GM19438 (cell line): ENCODE measurements around the gene TUT1.
"Not testable (repeated sequence)": the region's sequence is repeated elsewhere in the genome, so short reads cannot be mapped to it uniquely, and the experiment has no call there.

Source experiments
- ATAC-seq: cut with Tn5 transposase; IDR thresholded peaks from one replicate; pipeline ENCODE4 v1.9.1; 2021; ENCODE audit warnings: low read depth; ENCODE audit not compliant: unreplicated experiment

Gene TUT1

GRCh38 chr11:62580959-62581715 lies 10.2 kb downstream of the TUT1 start:
- no peak for ATAC-seq

DNA sequence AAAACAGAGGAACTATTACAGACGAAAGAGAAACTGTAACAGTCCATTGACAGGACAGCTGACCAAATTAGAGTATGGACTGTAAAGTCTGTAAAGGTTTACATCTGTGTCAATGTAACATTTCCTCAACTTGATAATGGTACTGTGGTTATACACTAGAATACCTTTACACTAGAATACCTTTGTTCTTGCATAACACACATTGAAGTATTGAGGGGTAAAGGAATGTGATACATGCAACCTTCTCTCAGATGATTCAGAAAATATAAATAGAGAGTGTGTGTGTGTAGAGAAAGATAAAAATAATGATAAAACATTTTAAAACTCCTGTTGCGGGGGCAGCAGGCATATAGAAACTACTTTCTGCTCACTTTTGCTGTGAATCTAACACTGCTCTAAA lies 12.1 kb downstream of the TUT1 start:
- ATAC-seq = no peak

DNA sequence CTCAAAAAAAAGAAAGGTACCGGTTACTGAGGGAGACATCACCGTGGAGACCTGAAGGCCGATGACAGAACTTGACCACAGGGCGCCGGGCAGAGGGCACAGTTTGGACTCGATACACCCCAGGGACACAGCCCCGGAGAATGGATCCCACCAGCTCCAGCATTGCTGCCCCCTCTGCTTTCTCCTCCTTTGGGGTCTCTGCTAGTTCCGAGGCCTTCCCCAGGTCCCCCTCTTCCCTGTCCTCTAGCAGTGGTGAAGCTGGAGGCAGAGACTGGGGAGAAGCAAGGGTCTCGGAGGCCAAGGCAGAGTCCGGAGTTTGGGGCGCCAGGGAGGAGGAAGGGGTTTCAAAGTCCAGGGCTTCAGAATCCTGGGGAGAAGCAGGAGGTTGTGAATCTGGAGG lies 12.8 kb downstream of the TUT1 start:
- no peak for ATAC-seq

GRCh38 chr11:62577046-62577714 lies 14.1 kb downstream of the TUT1 start:
- no peak for ATAC-seq

DNA sequence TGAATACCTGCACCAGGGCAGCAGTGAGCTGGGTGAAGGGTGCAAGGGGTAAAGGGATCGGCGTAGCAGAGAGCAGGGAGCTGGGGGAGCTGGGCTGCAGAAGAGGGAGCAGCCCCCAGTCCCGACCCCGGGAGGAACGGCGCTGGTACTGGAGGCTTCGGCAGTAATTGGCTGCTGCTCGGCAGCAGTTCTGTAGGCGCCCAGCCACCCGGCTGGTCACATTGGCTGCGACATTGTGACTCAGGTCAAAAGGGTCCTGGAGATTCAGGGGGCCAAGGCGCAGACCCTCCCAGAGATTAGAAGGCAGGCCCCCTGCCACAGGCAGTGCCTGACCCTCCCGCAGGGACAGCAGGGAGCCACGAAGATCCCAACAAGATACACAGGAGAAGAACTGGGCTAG lies 15.5 kb downstream of the TUT1 start:
- no peak for ATAC-seq

- ATAC-seq = no peak
Measured at GRCh38 chr11:62575156-62575555, 16.2 kb downstream of the TUT1 start.

DNA sequence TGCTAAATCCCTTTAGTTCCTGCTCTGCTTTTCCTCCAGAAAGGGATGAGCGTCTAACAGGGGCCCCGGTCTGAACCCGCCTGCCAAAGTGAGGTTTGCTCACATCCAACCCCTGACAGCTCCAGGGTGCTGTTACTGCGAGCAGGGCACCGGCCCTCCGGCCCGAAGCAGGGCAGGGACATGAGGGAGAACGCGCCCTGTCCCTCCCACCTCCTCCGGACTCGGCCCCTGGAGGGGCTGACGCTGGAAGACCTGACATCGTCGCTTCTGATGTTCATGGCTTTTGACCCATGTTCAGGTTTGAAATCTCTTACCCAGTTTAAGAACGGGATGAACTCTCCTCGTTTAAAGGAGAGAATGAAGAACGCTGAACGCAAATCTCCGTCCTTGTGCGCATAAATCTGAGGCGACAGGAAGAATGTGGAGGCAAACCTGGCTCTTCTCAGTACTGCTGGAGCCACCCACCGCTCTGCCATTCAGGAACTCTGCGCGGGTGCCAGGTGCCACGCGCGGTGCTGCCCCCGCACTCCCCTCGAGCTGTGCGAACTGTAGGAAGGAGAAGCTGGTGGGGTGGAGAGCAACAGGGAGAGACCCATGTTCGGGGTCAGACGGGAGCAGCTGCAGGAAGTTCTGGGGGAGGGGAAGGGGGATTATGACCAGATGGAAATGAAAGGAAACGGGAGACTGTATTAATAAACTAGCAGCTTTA lies 16.8 kb downstream of the TUT1 start:
- peak; percentile 20 for ATAC-seq

DNA sequence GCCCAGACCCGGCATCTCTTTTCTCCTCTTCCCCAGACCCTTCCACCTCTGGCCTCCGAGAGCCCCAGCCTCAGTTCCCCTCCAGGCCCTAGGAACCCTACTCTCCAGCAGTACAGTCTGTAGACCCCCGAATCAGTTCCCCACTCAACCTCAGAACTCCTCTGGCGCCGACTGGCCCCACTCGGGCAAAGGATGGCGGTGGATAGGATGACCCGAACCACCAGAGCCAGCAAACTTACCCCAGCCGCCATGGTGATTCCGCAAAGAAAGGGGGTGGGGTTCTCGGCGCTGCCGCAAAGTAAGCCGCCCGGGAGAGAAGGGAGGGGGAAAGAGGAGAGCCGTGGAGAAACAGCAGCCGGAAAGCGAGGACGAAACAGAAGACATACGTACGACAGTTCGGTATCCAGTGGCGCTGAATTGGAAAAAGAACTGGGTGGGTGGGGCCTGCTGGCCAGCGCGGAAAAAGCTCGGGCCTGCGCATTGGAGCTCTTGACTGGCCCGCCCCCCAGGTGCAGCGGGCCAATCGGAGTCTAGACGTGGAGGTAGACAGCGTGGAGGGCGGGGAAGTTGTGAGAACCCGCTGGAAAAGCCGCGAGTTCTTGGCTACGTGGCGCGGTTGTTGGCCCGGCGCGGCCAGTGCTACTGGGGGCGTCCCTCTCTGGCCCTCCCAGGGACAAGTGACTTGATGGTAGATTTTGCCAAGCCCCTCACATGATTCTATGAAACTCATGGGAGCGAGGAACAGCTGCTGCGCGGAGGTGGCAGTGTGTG lies 17.5 kb downstream of the TUT1 start, which contains the start of gene EEF1G:
Gene EEF1G (minus strand): TSS at position 300 of the 771 bp plus-strand sequence. CDS start 49 bp downstream, at position 251.
- ATAC-seq = peak; percentile 82

DNA sequence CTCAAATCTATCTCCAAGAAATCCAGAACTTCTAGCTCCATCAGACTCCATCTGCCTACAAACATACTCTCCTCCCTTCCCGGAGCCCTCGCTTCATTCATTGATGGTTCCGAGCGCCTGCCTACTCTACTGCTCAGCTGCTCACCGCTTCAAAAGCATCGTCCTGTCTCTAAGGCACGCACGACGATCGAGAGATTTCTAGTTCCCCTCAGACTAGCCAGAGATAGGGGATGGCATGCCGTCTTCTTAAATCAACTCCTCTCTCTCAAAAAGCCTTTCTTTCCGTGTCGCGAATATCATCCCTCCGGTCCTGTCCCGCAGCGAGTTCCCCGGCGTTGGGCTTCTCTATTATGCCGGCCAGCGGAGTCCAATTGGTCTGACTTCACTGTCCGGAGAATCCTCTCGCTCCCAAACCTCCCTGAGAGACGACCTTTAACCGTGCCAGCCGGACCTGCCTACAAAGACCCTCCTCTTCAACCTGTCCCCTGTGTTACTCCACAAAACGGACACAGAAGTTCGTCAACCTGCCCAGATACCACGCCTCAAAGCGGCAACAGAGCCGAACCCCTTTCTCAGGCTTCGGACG lies 18.2 kb downstream of the TUT1 start:
- ATAC-seq = no peak

DNA sequence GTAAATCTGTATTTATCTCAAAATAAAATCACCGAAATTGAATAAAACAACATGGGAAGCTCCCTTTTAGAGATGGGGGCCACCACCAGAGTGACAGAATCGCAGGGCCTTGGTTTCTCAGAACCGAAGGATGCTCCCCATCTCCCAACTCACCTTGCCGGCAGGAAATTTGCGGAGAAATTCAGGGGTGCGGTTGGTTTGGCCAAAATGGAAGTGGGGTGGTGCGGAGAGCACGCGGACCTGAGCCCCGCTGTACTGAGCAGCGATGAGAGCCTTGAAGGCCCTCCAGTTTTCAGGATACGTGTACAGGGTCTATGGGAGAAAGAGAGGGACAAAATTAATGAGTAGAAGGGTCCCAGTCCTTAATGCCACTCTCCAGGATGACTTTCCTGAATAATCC lies 18.9 kb downstream of the TUT1 start:
- no peak for ATAC-seq

DNA sequence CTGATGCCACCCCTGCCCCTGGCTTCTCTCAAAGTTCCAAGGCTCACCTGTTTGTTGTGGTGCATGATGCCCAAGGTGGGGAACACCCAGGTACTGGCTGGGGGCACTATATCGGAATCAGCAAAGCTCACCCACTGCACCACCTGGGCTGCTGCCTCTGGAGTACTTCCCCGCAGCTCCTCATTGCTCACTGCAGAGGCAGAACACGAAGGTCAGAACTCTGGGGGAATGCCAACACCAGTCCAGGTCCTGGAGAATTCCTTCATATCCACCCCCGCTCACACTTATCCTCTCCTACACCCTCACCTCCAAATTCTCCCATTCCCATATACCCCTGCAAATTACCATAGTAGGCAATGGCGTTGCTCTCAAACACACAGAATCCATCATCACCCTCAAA lies 19.8 kb downstream of the TUT1 start:
- ATAC-seq = not testable (repeated sequence)

GRCh38 chr11:62570903-62571302 lies 20.4 kb downstream of the TUT1 start:
- ATAC-seq = not testable (repeated sequence)

- no peak for ATAC-seq
Measured at GRCh38 chr11:62569611-62570010, 21.7 kb downstream of the TUT1 start.

DNA sequence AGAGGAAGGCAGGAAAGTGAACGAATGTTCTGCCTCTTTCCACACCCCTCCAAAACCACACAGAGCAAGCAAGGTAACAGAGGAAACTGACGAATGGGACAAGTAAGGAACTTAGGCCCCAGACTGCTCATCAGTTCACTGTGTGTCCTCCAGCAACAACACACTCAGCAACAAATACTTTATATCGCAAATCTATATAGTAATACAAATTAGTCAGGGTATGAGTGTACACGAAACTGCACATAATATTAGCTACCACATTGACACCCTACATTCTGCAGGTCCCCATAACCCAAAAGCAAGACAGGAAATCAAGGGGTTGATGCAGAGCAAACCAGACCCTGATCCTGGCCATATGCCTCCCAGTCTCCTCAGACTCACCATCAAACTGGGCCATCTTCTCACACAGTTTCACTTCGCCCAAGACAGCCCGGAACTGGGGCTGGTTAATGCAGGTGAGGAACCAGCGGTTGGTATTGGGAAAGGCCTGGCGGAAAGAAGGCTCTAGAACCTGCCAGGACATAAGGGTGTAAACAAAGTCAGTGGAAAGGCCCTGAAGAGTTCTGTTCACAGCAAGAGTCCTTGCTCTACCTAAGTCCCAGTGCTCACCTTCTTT lies 24.2 kb downstream of the TUT1 start:
- no peak for ATAC-seq

DNA sequence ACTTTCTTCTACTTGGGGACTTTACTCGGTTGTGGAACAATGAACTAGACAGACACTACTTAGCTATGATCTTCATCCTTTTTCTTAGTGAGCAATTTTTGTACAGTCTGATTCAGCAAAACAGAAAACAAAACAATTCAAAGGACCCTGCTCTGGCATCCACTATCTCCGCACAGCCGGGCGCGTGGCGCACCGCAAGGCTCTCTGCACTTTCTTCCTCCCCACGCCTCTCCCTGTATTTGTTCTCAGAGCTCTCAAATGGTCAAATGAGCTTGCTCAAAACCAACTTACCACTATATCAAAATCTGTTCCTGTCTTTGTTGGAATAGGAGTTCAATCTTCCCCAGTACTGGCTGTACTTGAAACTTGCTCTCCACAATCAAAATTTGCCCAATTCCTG lies 25.1 kb downstream of the TUT1 start:
- ATAC-seq = no peak

DNA sequence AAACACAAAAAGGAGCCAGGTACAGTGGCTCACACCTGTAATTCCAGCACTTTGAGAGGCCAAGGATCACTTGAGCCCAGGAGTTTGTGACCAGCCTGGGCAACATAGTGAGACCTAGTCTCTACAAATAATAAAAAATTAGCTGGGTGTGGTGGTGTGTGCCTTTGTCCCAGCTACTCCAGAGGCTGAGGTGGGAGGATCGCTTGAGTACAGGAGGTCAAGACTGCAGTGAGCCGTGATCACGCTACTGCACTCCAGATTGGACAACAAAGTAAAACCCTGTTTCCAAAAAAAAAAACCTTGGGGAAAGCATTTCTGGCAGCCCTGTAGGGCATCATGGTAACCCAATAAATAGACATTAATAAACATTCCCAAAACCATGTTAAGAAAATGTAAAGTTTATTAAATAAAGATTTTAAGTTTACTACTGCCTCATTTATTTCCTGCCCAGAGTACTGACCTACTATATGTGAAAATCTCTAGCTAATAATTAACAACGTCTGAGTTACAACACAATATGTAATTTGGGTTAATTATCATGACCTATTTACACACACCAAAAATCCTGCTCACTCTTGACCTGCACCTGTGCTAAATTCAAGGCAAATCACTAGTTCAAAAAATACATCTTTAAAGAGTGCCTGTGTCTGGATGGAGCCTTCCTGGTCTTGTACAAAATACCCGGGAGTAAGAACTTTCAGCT lies 26.1 kb downstream of the TUT1 start:
- ATAC-seq = no peak

DNA sequence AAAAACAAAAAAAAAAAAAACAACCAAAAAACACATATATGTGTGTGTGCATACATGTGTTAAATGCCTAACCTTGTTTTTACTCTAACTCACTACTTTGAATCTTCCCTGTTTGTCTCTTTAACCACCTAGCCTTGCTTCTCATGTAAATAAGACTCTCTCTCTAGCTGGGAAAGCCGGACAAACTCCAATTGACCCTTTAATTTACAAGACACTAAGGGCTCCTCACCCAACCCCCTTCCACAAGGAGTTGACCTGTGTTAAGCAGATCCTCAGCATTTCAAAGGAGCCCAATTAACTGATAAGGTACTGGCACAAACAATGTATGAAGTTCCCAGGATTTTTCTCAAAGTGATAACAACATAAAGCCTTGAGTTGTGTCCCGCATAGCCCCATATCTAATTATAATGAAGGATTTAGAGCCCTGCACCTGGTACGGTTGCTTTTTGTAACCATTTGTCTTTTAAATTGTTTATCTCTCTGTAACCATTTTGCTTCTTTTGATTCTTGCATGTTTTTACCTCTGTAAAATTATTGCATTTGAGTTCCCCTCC lies 29.6 kb downstream of the TUT1 start:
- ATAC-seq = not testable (repeated sequence)

- ATAC-seq = no peak
Measured at GRCh38 chr11:62560566-62561103, 30.7 kb downstream of the TUT1 start.

- not testable (repeated sequence) for ATAC-seq
Measured at GRCh38 chr11:62559626-62560025, 31.7 kb downstream of the TUT1 start.
